Measurements from ENCODE around the gene RRP36. TPM values are rescaled to one million over a fixed set of nuclear protein-coding genes. Genes with fewer than 3 reads are reported as not detected.

Gene RRP36
- total and polyA plus RNA-seq, 2 donors from 2014 or later, result 49.2 to 55.2 TPM

DNA sequence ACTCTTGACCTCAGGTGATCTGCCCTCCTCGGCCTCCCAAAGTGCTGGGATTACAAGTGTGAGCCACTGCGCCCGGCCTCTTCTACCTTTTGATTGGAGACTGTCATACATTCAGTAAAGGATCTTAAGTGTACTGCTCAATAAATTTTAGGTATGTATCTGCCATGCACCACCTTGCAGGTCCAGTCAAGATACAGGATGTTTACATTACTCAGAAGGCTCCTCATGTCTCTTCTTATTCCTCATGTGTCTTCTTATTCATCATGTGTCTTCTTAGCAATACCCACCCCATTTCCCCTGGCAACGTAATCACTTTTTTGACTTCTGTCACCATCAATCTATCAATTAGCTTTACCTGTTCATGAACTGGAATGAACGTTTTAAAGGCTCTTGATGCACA lies 15.6 kb upstream of the RRP36 start:
- Histone ChIP-seq H3K9ac (ENCODE audit: low read length in 3 of 3) (no peak overlapping the region), H3K27me3 (ENCODE audit: control insufficient read depth, insufficient read depth, low read length) (no peaks in the 10 kb centered on the region), H3K36me3 (ENCODE audit: control insufficient read depth in 2 of 3, insufficient read depth in 3 of 3, low read length in 3 of 3) (peaks cover 6 to 30% (median 16%) of the 10 kb centered on the region in 3 donors), H3K4me3 (ENCODE audit: low read length in 3 of 3) (no peak overlapping the region), H3K4me1 (ENCODE audit: control insufficient read depth in 2 of 3, insufficient read depth in 2 of 3, low read depth in 1 of 3, low read length in 3 of 3) (no peaks in the 10 kb centered on the region), H3K9me3 (ENCODE audit: control insufficient read depth in 2 of 3, insufficient read depth in 1 of 3, low read length in 3 of 3) (no peaks in the 10 kb centered on the region), H3K27ac (ENCODE audit: low read depth in 2 of 2, low read length in 2 of 2) (no peak overlapping the region)
- DNase-seq, result no peak
- FAIRE-seq, result no peak
- TF ChIP-seq, protein P1, sequence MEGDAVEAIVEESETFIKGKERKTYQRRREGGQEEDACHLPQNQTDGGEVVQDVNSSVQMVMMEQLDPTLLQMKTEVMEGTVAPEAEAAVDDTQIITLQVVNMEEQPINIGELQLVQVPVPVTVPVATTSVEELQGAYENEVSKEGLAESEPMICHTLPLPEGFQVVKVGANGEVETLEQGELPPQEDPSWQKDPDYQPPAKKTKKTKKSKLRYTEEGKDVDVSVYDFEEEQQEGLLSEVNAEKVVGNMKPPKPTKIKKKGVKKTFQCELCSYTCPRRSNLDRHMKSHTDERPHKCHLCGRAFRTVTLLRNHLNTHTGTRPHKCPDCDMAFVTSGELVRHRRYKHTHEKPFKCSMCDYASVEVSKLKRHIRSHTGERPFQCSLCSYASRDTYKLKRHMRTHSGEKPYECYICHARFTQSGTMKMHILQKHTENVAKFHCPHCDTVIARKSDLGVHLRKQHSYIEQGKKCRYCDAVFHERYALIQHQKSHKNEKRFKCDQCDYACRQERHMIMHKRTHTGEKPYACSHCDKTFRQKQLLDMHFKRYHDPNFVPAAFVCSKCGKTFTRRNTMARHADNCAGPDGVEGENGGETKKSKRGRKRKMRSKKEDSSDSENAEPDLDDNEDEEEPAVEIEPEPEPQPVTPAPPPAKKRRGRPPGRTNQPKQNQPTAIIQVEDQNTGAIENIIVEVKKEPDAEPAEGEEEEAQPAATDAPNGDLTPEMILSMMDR (IDR thresholded peaks at IDR 0.05; ENCODE audit: borderline replicate concordance, extremely low read depth, insufficient read depth), result no peak
- intact Hi-C loops (cut with DNase I), result no loop called here

DNA sequence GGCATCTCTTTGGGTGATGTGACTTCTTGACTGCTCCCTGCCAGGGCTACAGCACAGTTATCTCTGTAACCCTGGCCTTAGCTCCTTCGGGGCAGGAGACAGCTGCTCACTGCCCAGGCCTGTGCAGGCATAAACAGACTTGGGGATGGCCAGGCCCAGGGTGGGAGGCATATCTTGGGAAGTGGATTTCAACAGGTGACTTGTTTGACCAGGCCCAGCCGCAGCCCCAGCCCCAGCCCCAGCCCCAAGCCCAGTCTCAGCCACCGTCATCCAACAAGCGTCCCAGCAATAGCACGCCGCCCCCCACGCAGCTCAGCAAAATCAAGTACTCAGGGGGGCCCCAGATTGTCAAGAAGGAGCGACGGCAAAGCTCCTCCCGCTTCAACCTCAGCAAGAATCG lies 15.2 kb upstream of the RRP36 start:
- TF ChIP-seq, protein P1 (IDR thresholded peaks at IDR 0.05; ENCODE audit: borderline replicate concordance, extremely low read depth, insufficient read depth), result no peak
- intact Hi-C loops (cut with DNase I), result no loop called here
- no peaks in the 10 kb centered on the region for H3K4me1 ChIP-seq (ENCODE audit: control insufficient read depth in 2 of 3, insufficient read depth in 2 of 3, low read depth in 1 of 3, low read length in 3 of 3)
- no peak overlapping the region for H3K9ac ChIP-seq (ENCODE audit: low read length in 3 of 3)
- peaks cover 6 to 34% (median 19%) of the 10 kb centered on the region in 3 donors for H3K36me3 ChIP-seq (ENCODE audit: control insufficient read depth in 2 of 3, insufficient read depth in 3 of 3, low read length in 3 of 3)
- no peak for DNase-seq
- no peak for FAIRE-seq
- H3K27ac ChIP-seq (ENCODE audit: low read depth in 2 of 2, low read length in 2 of 2), result no peak overlapping the region
- H3K4me3 ChIP-seq (ENCODE audit: low read length in 3 of 3), result no peak overlapping the region
- H3K27me3 ChIP-seq (ENCODE audit: control insufficient read depth, insufficient read depth, low read length), result no peaks in the 10 kb centered on the region
- H3K9me3 ChIP-seq (ENCODE audit: control insufficient read depth in 2 of 3, insufficient read depth in 1 of 3, low read length in 3 of 3), result no peaks in the 10 kb centered on the region

DNA sequence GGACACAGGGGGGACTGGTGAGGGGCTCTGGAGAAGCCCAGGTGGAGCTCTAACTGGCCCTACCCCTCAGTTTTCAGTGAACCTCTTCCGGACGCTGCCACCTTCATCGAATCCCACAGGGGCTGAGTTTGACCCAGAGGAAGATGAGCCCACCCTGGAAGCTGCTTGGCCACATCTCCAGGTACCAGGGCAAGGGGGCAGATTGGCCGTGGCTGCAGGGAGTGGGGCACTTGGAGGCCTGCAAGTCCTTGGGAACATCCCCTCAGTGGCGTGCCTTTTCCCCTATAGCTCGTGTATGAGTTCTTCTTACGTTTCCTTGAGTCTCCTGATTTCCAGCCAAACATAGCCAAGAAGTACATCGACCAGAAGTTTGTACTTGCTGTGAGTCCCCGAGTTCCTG lies 14.3 kb upstream of the RRP36 start:
- FAIRE-seq, result no peak

More for the DNA sequence above, 14.3 kb upstream of the RRP36 start:
- H3K9ac ChIP-seq (ENCODE audit: low read length in 3 of 3), result no peak overlapping the region
- H3K27me3 ChIP-seq (ENCODE audit: control insufficient read depth, insufficient read depth, low read length), result no peaks in the 10 kb centered on the region
- DNase-seq, result no peak
- H3K27ac ChIP-seq (ENCODE audit: low read depth in 2 of 2, low read length in 2 of 2), result no peak overlapping the region
- no peak overlapping the region for H3K4me3 ChIP-seq (ENCODE audit: low read length in 3 of 3)
- H3K9me3 ChIP-seq (ENCODE audit: control insufficient read depth in 2 of 3, insufficient read depth in 1 of 3, low read length in 3 of 3), result no peaks in the 10 kb centered on the region
- H3K36me3 ChIP-seq (ENCODE audit: control insufficient read depth in 2 of 3, insufficient read depth in 3 of 3, low read length in 3 of 3), result peaks cover 9 to 41% (median 21%) of the 10 kb centered on the region in 3 donors
- TF ChIP-seq, protein P1 (IDR thresholded peaks at IDR 0.05; ENCODE audit: borderline replicate concordance, extremely low read depth, insufficient read depth), result no peak
- no peaks in the 10 kb centered on the region for H3K4me1 ChIP-seq (ENCODE audit: control insufficient read depth in 2 of 3, insufficient read depth in 2 of 3, low read depth in 1 of 3, low read length in 3 of 3)
- intact Hi-C loops (cut with DNase I), result no loop called here

All from kidney (tissue), 14 donors.